Breast epithelium (tissue), 4 donors: ENCODE measurements around the gene B3GAT2. TPM values are rescaled to one million over a fixed set of nuclear protein-coding genes. Genes with fewer than 3 reads are reported as not detected.

Experiments used
- DNase-seq, 2 donors: peaks; one replicate each; pipeline ENCODE4 v3.0.0-alpha.2; 2019; ENCODE audit warnings: low spot score in 2 of 2
- H3K27ac ChIP-seq, 2 donors: fragments of 200-600 bp; sonication (generic) in 1 of 2; one replicate each; pipeline ENCODE4 v1.5.1; 2016 to 2019; ENCODE audit warnings: mild to moderate bottlenecking in 1 of 2
- H3K27me3 ChIP-seq, 2 donors: fragments of 200-600 bp; sonication (generic) in 1 of 2; one replicate each; pipeline versions ENCODE4 v1.5.1 to v1.6.0; 2017 to 2019; ENCODE audit warnings: control low read depth in 1 of 2, mild to moderate bottlenecking in 1 of 2
- H3K36me3 ChIP-seq: fragments of 200-600 bp; one replicate; pipeline ENCODE4 v1.5.1; 2019
- H3K4me1 ChIP-seq, 2 donors: fragments of 200-600 bp; sonication (generic); one replicate each; pipeline ENCODE4 v1.5.1; 2016 to 2019; ENCODE audit warnings: control low read depth in 1 of 2
- H3K4me3 ChIP-seq, 3 donors: fragments of 200-600 bp; sonication (generic); 1 replicate in 2 of 3; 2 replicates in 1 of 3; pipeline ENCODE4 v1.5.1; 2016 to 2019; ENCODE audit warnings: mild to moderate bottlenecking in 3 of 3, moderate library complexity in 2 of 3
- H3K9me3 ChIP-seq, 2 donors: fragments of 200-600 bp; sonication (generic) in 1 of 2; one replicate each; pipeline ENCODE4 v1.5.1; 2016 to 2019; ENCODE audit warnings: control low read depth in 1 of 2
- CTCF ChIP-seq, 3 donors: fragments of 450-650 bp; IDR thresholded peaks; one replicate each; pipeline ENCODE4 v1.5.1; 2016 to 2017; ENCODE audit warnings: antibody characterized with exemption in 3 of 3, mild to moderate bottlenecking in 3 of 3, moderate library complexity in 3 of 3
- POLR2A ChIP-seq: fragments of 450-650 bp; IDR thresholded peaks from one replicate; pipeline ENCODE4 v1.6.1; 2016; ENCODE audit warnings: antibody characterized with exemption, mild to moderate bottlenecking, moderate library complexity
- POLR2AphosphoS5 ChIP-seq, 3 donors: sonication (generic); formaldehyde crosslinking; IDR thresholded peaks; one replicate each; pipeline ENCODE4 v1.6.1; 2017; ENCODE audit warnings: antibody characterized with exemption in 3 of 3
- intact Hi-C: fragments of 100-400 bp; cut with DNase I; formaldehyde crosslinking; loops from one replicate; pipeline ENCODE4 v1.15.1; 2023; ENCODE audit warnings: low total_unique reads
- total RNA-seq, 3 donors: library from RNA; depleted of rRNA; stranded (reverse); fragments of >200 nt; gene quantifications; one replicate each; pipeline ENCODE4 v1.1.0, GENCODE V29; 2016

B3GAT2 gene
- total RNA-seq, 3 donors from 2014 or later, result under 0.01 to 0.29 TPM; not detected in 1

DNA sequence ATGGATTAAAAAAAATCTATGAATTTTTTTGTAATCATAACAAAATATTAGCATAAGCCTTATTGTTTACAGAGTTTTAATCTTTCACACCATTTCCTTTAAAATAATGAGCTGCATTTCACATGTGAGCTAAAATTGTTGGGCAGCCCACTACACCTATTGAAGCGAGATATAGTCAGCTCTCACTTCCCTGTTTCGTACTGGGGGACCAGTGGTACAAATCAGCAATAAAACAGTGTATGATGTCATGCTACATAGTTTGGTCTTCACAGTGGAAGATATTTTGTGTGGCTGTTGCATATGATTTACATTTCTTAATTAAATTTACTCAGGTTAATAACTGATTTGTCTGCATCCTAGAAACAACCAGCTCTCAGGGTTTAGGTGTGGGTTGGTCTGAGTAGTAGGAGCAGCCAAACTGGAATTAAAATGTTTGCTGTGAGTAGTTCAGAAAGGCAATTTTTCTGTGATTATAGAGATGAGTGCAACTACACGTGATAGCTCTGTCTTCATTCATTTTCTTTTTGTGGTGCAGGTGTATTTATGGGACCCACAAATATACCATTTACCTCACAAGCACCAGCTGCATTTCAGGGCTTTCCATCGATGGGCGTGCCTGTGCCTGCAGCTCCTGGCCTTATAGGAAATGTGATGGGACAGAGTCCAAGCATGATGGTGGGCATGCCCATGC lies 99.3 kb downstream of the B3GAT2 start:
- no peak overlapping the region for H3K4me3 ChIP-seq
- H3K9me3 ChIP-seq, result no peaks in the 10 kb centered on the region
- H3K27ac ChIP-seq, result no peak overlapping the region
- no peaks in the 10 kb centered on the region for H3K27me3 ChIP-seq
- no peak for TF ChIP-seq CTCF (IDR thresholded peaks at IDR 0.05)
- no peak for TF ChIP-seq POLR2A
- TF ChIP-seq POLR2AphosphoS5 (IDR thresholded peaks at IDR 0.05), result no peak
- intact Hi-C loops, result no loop called here
- H3K36me3 ChIP-seq, result no peaks in the 10 kb centered on the region
- H3K4me1 ChIP-seq, result no peaks in the 10 kb centered on the region
- no peak for DNase-seq

- intact Hi-C loops, result no loop called here
- no peaks in the 10 kb centered on the region for H3K9me3 ChIP-seq
Observed at GRCh38 chr6:70852667-70853246, 104.1 kb downstream of the B3GAT2 start.

DNA sequence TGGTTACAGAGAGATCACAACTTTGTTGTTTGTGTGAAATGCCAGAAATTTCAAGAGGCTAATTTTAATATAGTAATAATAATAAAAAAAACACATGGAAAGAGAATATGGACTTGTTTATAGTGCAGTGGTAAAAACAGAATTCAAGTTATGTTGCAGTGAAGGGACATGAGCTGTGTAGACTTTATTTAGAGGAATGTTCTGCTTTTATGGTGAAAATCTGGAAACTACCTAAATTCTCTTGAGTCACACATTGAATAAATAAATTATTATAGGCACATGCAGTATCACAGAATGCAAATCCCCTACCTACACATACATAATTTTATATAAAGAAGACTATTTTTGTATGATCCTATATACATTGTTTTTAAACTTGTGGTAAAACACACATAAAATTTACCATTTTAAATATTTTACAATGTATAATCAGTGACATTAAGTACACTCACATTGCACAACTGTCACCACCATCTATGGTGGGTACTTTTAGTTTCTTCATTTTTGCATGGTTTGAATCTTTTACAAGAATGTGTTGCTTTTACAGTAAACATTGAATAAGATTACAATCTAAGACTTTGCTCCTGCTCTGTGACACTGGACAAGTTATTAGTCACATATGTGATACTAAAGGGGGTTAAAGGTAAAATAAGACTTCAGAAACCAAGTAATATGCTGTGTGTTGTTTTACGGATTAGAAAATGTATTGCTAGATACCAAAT lies 107.4 kb downstream of the B3GAT2 start:
- Histone ChIP-seq H3K36me3 (no peaks in the 10 kb centered on the region), H3K4me3 (no peak overlapping the region), H3K4me1 (no peaks in the 10 kb centered on the region), H3K27me3 (no peaks in the 10 kb centered on the region), H3K27ac (no peak overlapping the region), H3K9me3 (no peaks in the 10 kb centered on the region)
- no peak for TF ChIP-seq CTCF (IDR thresholded peaks at IDR 0.05)
- TF ChIP-seq POLR2AphosphoS5 (IDR thresholded peaks at IDR 0.05), result no peak
- TF ChIP-seq POLR2A, result no peak
- DNase-seq, result no peak
- intact Hi-C loops, result no loop called here

More at GRCh38 chr6:70852667-70853246, 104.1 kb downstream of the B3GAT2 start:
- H3K27me3 ChIP-seq, result no peaks in the 10 kb centered on the region
- no peak overlapping the region for H3K27ac ChIP-seq
- no peak overlapping the region for H3K4me3 ChIP-seq
- H3K36me3 ChIP-seq, result no peaks in the 10 kb centered on the region
- TF ChIP-seq POLR2AphosphoS5 (IDR thresholded peaks at IDR 0.05) (no peak), POLR2A (no peak), CTCF (IDR thresholded peaks at IDR 0.05) (no peak)
- no peak for DNase-seq
- H3K4me1 ChIP-seq, result no peaks in the 10 kb centered on the region

DNA sequence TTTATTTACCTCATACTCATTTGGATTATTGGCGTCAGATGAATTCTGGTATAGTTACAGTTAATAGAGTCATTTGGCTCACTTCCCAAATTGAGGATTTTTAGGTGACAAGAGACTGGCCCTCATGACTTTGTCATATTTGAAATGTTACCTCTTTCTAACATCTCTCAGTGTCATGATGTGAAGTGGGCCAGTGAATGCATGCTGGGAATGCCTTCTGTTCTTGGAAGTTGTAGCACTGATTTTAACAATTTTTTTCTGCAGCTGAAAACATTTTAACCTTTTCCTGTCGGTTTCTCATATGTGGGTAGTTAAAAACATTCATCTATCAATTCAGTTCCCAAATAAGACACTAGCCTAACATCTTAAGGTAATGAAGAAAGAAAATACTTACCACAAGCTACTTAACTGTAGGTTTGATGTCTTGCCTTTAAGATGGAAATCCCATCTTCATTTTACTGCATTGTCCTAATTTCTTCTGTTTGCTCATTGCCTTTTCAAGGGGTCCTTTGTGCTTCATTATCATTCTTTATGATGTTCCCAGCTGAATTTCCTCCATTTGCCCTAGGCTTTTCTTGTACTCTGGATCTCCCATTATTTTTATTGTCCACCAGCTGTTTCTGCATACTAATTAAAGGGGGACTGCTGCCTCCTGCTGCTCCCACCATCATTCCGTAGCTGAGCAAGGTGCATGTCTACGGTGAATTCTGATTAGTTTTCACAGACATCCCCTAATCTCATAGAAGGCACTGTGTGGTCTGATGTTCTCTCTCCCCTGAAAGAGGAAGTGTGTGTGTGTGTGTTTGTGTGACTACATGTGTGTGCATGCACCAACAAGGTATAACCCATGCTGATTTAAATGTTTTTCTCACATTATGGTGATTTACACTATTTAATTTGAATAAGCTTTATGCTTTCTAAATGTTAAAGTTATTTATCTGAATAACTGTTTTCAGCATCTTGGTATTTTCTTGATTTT lies 109.5 kb downstream of the B3GAT2 start:
- intact Hi-C loops, result no loop called here
- H3K9me3 ChIP-seq, result no peaks in the 10 kb centered on the region
- no peaks in the 10 kb centered on the region for H3K4me1 ChIP-seq
- no peaks in the 10 kb centered on the region for H3K36me3 ChIP-seq
- no peak for DNase-seq
- TF ChIP-seq POLR2AphosphoS5 (IDR thresholded peaks at IDR 0.05), result no peak
- TF ChIP-seq CTCF (IDR thresholded peaks at IDR 0.05), result no peak
- TF ChIP-seq POLR2A, result no peak
- no peaks in the 10 kb centered on the region for H3K27me3 ChIP-seq
- H3K27ac ChIP-seq, result no peak overlapping the region
- no peak overlapping the region for H3K4me3 ChIP-seq
